HCT116 (cell line): ENCODE results near the gene GRK5. TPM values are rescaled to one million over a fixed set of nuclear protein-coding genes. Genes with fewer than 3 reads are reported as not detected.

ENCODE experiments used
- ATAC-seq: fragments of 200-7000 bp; cut with Tn5 transposase; 2 replicates; pipeline ENCODE4 v1.9.1; 2020; ENCODE audit warnings: mild to moderate bottlenecking, moderate library complexity
- BruUV-seq: library from RNA; stranded (reverse); fragments of 400-500 nt; replicated peaks from 2 replicates; lab custom pipeline; 2021; lab: Mats Ljungman, UMichigan
- CTCF ChIA-PET: fragments of 300-600 bp; sonication (Branson Sonifier 250); formaldehyde crosslinking; loops from one replicate; lab custom pipeline; 2021; ENCODE audit warnings: antibody characterized with exemption; lab: Charles Lee
- POLR2A ChIA-PET: fragments of 300-600, 350-600 bp; sonication (Branson Sonifier 250); formaldehyde crosslinking; loops from one replicate; lab custom pipeline; 2021; ENCODE audit warnings: antibody characterized with exemption; lab: Charles Lee
- RAD21 ChIA-PET, 2 experiments: fragments of 300-600 bp; sonication (Branson Sonifier 250); formaldehyde crosslinking; loops; one replicate each; lab custom pipeline; 2023; ENCODE audit warnings: low total read pairs in 2 of 2; ENCODE audit not compliant: uncharacterized antibody in 2 of 2, unreplicated experiment in 2 of 2, low non-redundant PET in 1 of 2; lab: Charles Lee
- DNase-seq: peaks from one replicate; pipeline ENCODE4 v3.0.0-alpha.2; 2010; ENCODE audit warnings: low read depth, low spot score
- H2AFZ ChIP-seq: fragments of 200-600 bp; shearing (Covaris generic), sonication (generic); 2 replicates; pipeline ENCODE4 v1.6.1; 2017; ENCODE audit warnings: low read depth, mixed run types, mixed read lengths, antibody characterized with exemption, low read length; ENCODE audit not compliant: poor library complexity, severe bottlenecking
- H3K27ac ChIP-seq: 2 replicates; pipeline ENCODE4 v1.5.1; 2012; ENCODE audit warnings: low read depth, low read length
- H3K27me3 ChIP-seq: fragments of 200-600 bp; sonication (generic); 2 replicates; pipeline ENCODE4 v1.6.1; 2016; ENCODE audit warnings: mixed run types, low read length, mixed read lengths; ENCODE audit not compliant: insufficient read depth
- H3K36me3 ChIP-seq, 2 experiments: fragments of 200-500 bp in 1 of 2; fragments of 200-600 bp in 1 of 2; sonication (Bioruptor generic) in 1 of 2; sonication (generic) in 1 of 2; 2 replicates each; pipeline versions ENCODE4 v1.5.1 to v1.6.1; 2014 to 2016; ENCODE audit warnings: low read length in 2 of 2, inconsistent platforms in 1 of 2, mixed read lengths in 1 of 2, mixed run types in 1 of 2; ENCODE audit not compliant: insufficient read depth in 2 of 2, control insufficient read depth in 1 of 2
- H3K4me1 ChIP-seq, 2 experiments: fragments of 200-600 bp in 1 of 2; sonication (generic) in 1 of 2; 2 replicates each; pipeline versions ENCODE4 v1.5.1 to v1.6.1; 2012 to 2017; ENCODE audit warnings: low read length in 2 of 2, inconsistent platforms in 1 of 2, mild to moderate bottlenecking in 1 of 2, mixed read lengths in 1 of 2, mixed run types in 1 of 2, moderate library complexity in 1 of 2; ENCODE audit not compliant: insufficient read depth in 2 of 2, control insufficient read depth in 1 of 2
- H3K4me2 ChIP-seq: fragments of 200-600 bp; sonication (generic); 2 replicates; pipeline ENCODE4 v1.6.1; 2017; ENCODE audit warnings: mixed run types, low read length, mixed read lengths
- H3K4me3 ChIP-seq, 2 experiments: fragments of 200-600 bp in 1 of 2; sonication (generic) in 1 of 2; replicated peaks in 1 of 2; 2 replicates each; pipeline ENCODE4 v1.5.1; 2011 to 2016; ENCODE audit warnings: low read length in 2 of 2, control low read depth in 1 of 2, low read depth in 1 of 2, mild to moderate bottlenecking in 1 of 2, mixed read lengths in 1 of 2, mixed run types in 1 of 2
- H3K79me2 ChIP-seq: fragments of 200-600 bp; sonication (generic); 2 replicates; pipeline ENCODE4 v1.6.1; 2017; ENCODE audit warnings: mild to moderate bottlenecking, mixed run types, low read length, moderate library complexity, mixed read lengths; ENCODE audit not compliant: insufficient read depth
- H3K9ac ChIP-seq: fragments of 200-600 bp; sonication (generic); 2 replicates; pipeline ENCODE4 v1.6.1; 2016; ENCODE audit warnings: low read length, mixed read lengths
- H3K9me2 ChIP-seq: fragments of 200-600 bp; sonication (generic), shearing (Covaris generic); 2 replicates; pipeline ENCODE4 v1.6.1; 2017; ENCODE audit warnings: mixed run types, mild to moderate bottlenecking, moderate library complexity; ENCODE audit not compliant: insufficient read depth
- H3K9me3 ChIP-seq, 2 experiments: fragments of 200-500 bp in 1 of 2; fragments of 200-600 bp in 1 of 2; sonication (Bioruptor generic) in 1 of 2; sonication (generic) in 1 of 2; 2 replicates each; pipeline ENCODE4 v1.6.1; 2014 to 2017; ENCODE audit warnings: low read length in 2 of 2, mixed read lengths in 2 of 2, inconsistent platforms in 1 of 2, low read depth in 1 of 2, mild to moderate bottlenecking in 1 of 2, mixed run types in 1 of 2, moderate library complexity in 1 of 2; ENCODE audit not compliant: control insufficient read depth in 1 of 2, insufficient read depth in 1 of 2
- H4K20me1 ChIP-seq: fragments of 200-600 bp; sonication (generic), shearing (Covaris generic); 2 replicates; pipeline ENCODE4 v1.6.1; 2017; ENCODE audit warnings: mixed run types, mild to moderate bottlenecking, moderate library complexity; ENCODE audit not compliant: insufficient read depth
- CBX3 ChIP-seq: IDR thresholded peaks from 2 replicates; pipeline ENCODE4 v1.6.1; 2012; ENCODE audit warnings: low read depth
- CTCF ChIP-seq, 3 experiments: fragments of 200-600 bp in 1 of 3; sonication (generic) in 1 of 3; IDR thresholded peaks in 2 of 3; conservative IDR thresholded peaks in 1 of 3; 2 replicates each; pipeline ENCODE4 v1.5.1; 2012 to 2017; ENCODE audit warnings: low read depth in 2 of 3, low read length in 2 of 3, antibody characterized with exemption in 1 of 3, borderline replicate concordance in 1 of 3, control low read depth in 1 of 3, mild to moderate bottlenecking in 1 of 3, mixed read lengths in 1 of 3, mixed run types in 1 of 3, moderate library complexity in 1 of 3; ENCODE audit not compliant: insufficient read depth in 1 of 3
- EZH2phosphoT487 ChIP-seq: fragments of 200-600 bp; IDR thresholded peaks from 2 replicates; pipeline ENCODE4 v1.6.1; 2018; ENCODE audit warnings: antibody characterized with exemption, borderline replicate concordance
- TCF7L2 ChIP-seq: IDR thresholded peaks from 2 replicates; pipeline ENCODE4 v1.7.0; 2011; ENCODE audit warnings: borderline replicate concordance, inconsistent platforms; ENCODE audit not compliant: insufficient read depth, insufficient read length; ENCODE audit errors: extremely low read depth
- YY1 ChIP-seq: IDR thresholded peaks from 2 replicates; pipeline ENCODE4 v1.6.1; 2011; ENCODE audit warnings: low read length, low read depth, moderate library complexity, mild to moderate bottlenecking; ENCODE audit not compliant: insufficient replicate concordance; ENCODE audit errors: extremely low read depth
- ZFX ChIP-seq: fragments of 450-650 bp; IDR thresholded peaks from 2 replicates; pipeline ENCODE4 v1.6.1; 2017
- intact Hi-C: fragments of 100-400 bp; cut with micrococcal nuclease; formaldehyde crosslinking; loops from 2 replicates; pipeline ENCODE4 v1.10.0; 2022
- total RNA-seq: library from RNA; stranded (reverse); gene quantifications from one replicate; pipeline ENCODE4 v1.2.1, GENCODE V29; 2021; ENCODE audit not compliant: unreplicated experiment

GRK5 gene
- total RNA-seq, 1 experiment from 2014 or later = 7.3 TPM

GRCh38 chr10:119289227-119289920 lies 82.0 kb downstream of the GRK5 start:
- H3K4me2 ChIP-seq = no peak overlapping the region
- no peaks in the 10 kb centered on the region for H3K9me3 ChIP-seq
- no peak for TF ChIP-seq ZFX
- TF ChIP-seq CTCF (IDR thresholded peaks at IDR 0.05 in 2 of 3, conservative IDR thresholded peaks at IDR 0.05 in 1 of 3; ENCODE audit: borderline replicate concordance in 1 of 3, insufficient read depth in 1 of 3, low read depth in 2 of 3, low read length in 2 of 3) = no peak
- no peak for TF ChIP-seq CBX3
- TF ChIP-seq EZH2phosphoT487 = no peak
- TF ChIP-seq YY1 = no peak
- TF ChIP-seq TCF7L2 = no peak
- no peaks in the 10 kb centered on the region for H3K36me3 ChIP-seq
- POLR2A ChIA-PET = interaction anchor here (0.6 kb wide), 1 partner anchor 42 kb away, joined by 3 read pairs; no protein-coding TSS in a partner anchor
- intact Hi-C loops = no loop called here
- peaks cover 10% of the 10 kb centered on the region for H3K27me3 ChIP-seq
- H3K9me2 ChIP-seq = no peaks in the 10 kb centered on the region
- RAD21 ChIA-PET = interaction anchor here (0.6 to 2.2 kb wide), 5 partner anchors 51 to 721 kb away, joined by 3 to 6 read pairs (median 4); no protein-coding TSS in a partner anchor
- no TSS peak for BruUV-seq
- H3K79me2 ChIP-seq = no peaks in the 10 kb centered on the region
- no peak overlapping the region for H3K4me3 ChIP-seq
- H3K9ac ChIP-seq = no peak overlapping the region
- H2AFZ ChIP-seq = no peak overlapping the region
- peaks cover 0 to 13% of the 10 kb centered on the region in 2 experiments; a peak in 1 of 4 replicates for H3K4me1 ChIP-seq
- DNase-seq (no peak), ATAC-seq (no peak)
- H4K20me1 ChIP-seq = no peaks in the 10 kb centered on the region
- no peak overlapping the region for H3K27ac ChIP-seq
- CTCF ChIA-PET = interaction anchor here (1.5 kb wide), 1 partner anchor 90 kb away, joined by 9 read pairs; no protein-coding TSS in a partner anchor
